Measurements from ENCODE around the gene EFNA3.
A peak's percentile ranks its signal among the peaks of the same experiment; 100 is the strongest.

EFNA3 gene

GRCh38 chr1:155083865-155084721, 5.5 kb downstream of the EFNA3 start:
- DNase-seq, result peak; percentile 37 to 68 (median 56)

GRCh38 chr1:155084722-155085503, 6.3 kb downstream of the EFNA3 start:
- peak; percentile 92 to 97 (median 96) for DNase-seq

GRCh38 chr1:155085504-155086127, 7.0 kb downstream of the EFNA3 start:
- peak; percentile 47 to 76 (median 67) for DNase-seq

- peak; percentile 63 to 79 (median 71) for DNase-seq
These were observed 7.6 kb downstream of the EFNA3 start for GRCh38 chr1:155086128-155086741.

GRCh38 chr1:155086856-155087535, 8.4 kb downstream of the EFNA3 start:
- DNase-seq, result no peak

- peak; percentile 81 to 89 (median 86) for DNase-seq
These were observed 12.7 kb downstream of the EFNA3 start for GRCh38 chr1:155091071-155092051.

- no peak for DNase-seq
These were observed 13.5 kb downstream of the EFNA3 start for GRCh38 chr1:155092131-155092530.

DNA sequence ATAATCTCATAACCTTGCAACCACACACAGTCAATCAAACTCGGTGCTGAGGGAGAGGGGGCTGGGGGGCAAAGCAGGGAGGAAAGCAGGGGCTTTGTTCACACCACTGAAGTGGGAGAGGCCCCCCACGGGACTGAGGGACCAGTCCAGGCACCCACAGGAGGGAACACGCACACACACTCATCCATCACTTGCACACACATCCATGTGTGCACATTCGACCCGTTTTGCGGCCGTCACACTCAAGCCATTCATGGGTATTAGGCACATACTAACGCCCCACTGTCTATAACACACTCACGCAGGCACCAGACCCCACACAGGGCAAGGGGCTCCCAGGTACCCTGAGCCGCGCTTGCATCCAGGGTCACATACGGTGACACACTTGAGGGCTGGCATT, 14.0 kb downstream of the EFNA3 start:
- DNase-seq, result no peak

- peak in 3 of 4 experiments; percentile 50 to 54 (median 52) for DNase-seq
These were observed 15.4 kb downstream of the EFNA3 start for GRCh38 chr1:155093911-155094621.

GRCh38 chr1:155094622-155094948, 15.9 kb downstream of the EFNA3 start:
- DNase-seq, result no peak

GRCh38 chr1:155099331-155099730, 20.7 kb downstream of the EFNA3 start:
- no peak for DNase-seq

GRCh38 chr1:155103325-155103724, 24.7 kb downstream of the EFNA3 start:
- no peak for DNase-seq

- no peak for DNase-seq
These were observed 26.2 kb downstream of the EFNA3 start for GRCh38 chr1:155104605-155105534.

GRCh38 chr1:155105604-155106011, 27.0 kb downstream of the EFNA3 start:
- peak in 1 of 4 experiments; percentile 36 for DNase-seq

DNA sequence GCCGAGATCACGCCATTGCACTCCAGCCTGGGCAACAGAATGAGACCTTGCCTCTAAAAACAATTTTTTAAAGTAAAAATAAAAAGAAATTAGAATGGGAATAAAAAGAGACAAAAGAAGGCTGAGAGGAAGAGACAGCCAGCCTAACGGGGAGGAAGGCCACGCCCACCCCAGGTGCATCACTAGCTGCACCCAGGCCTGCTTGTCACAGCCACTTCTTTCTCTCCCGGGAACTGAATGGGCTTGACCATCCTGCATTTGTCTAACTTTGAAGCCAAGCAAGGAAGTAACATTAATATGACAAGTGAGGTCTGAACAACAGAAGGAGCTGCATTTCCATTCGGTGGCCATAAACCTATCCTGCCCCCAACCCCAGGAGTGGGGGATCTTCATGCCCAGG, 28.2 kb downstream of the EFNA3 start:
- no peak for DNase-seq

- DNase-seq, result no peak
These were observed 28.9 kb downstream of the EFNA3 start for GRCh38 chr1:155107309-155108264.

GRCh38 chr1:155108296-155108695, 29.7 kb downstream of the EFNA3 start:
- no peak for DNase-seq

DNA sequence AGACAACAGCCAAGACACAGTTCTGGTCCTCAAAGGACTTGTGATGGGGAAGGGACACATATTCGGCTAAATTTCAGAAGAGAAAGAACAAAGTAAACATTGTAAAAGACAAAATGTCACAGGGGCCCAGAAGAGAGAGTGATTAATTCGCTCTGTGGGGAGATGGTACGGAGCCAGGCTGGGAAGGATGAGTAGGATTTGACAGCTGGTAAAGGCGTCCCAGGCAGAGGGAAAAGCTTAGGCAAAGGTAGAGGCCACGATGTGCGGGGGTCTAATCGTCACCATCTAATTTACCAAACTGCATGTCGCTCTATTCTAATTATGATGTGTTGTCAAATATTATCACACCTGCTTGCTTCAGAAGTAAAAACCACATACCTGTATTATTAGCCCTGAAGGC, 31.7 kb downstream of the EFNA3 start:
- DNase-seq, result no peak
